ENCODE data around the gene HPDL.

The HPDL gene

DNA sequence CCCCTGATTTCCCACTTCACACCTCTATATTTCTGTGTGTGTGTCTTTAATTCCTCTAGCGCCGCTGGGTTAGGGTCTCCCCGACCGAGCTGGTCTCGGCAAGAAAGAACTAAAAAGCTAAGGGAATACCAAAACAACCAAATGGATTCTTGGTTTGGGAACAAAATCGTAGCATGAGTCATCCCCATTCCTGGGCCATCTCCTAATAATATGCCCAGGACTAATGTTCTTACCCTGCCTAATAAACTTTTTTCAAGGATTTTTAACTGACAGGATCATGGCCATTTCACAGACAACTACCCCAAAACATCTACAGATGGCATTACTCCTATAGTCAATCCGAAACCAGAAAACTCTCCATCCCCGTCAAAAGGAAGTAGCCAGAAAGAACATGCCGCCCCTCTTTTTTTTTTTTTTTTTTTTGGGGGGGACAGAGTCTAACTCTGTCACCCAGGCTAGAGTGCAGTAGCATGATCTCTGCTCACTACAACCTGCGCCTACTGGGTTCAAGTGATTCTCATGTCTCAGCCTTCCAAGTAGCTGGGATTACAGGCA lies 4.1 kb upstream of the HPDL start:
- DNase-seq (ENCODE audit: low read depth in 2 of 2) = no peak

DNA sequence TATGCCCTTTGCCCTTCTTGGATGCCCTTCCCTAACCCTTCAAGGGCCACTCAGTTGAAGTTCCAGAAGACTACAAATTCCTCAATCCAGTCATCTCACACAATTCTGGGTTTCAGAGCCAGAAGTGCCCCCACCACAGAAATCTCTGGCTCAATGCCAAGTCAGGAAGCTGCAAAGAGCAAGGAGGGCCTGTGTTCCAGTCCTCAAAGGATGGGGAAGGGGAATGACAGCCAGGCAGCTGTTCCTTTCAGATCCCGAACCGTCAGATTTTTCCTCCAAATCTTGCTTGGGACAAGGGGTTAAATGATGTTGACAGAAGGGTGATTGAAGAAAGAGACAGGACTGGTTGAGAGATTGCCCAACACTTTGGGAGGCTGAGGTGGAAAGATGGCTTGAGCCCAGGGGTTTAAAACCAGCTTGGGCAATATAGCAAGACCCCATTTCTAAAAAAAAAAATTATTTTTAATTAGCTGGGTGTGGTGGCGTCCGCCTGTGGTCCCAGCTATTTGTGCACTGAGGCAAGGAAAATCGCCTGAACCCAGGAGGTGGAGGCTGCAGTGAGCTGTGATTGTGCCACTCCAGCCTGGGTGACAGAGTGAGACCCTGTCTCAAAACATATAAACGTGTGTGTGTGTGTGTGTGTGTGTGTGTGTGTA lies 716 bp upstream of the HPDL start:
- no peak for DNase-seq (ENCODE audit: low read depth in 2 of 2)

DNA sequence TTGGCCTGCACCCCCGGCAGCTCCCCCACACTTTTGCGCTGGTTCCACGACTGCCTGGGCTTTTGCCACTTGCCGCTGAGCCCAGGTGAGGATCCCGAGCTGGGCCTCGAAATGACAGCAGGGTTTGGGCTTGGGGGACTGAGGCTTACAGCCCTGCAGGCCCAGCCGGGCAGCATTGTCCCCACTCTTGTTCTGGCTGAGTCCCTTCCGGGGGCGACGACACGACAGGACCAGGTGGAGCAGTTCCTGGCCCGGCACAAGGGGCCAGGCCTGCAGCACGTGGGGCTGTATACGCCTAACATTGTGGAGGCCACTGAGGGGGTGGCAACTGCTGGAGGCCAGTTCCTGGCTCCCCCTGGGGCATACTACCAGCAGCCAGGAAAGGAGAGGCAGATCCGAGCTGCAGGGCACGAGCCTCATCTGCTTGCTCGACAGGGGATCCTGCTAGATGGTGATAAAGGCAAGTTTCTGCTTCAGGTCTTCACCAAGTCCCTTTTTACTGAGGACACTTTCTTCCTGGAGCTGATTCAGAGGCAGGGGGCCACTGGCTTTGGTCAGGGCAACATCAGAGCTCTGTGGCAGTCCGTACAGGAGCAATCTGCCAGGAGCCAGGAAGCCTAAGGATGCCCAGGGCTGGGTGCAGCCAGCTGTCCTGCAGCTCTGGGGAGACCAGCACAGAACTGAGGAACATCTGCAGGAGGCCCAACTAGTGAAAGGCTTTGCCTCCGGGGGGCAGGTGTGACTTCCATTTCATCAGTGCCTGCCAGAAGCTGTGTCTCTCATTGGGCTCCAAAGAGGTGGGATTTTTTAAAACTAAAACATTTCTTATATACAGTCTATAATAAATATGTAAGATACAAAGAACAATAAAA lies 1.2 kb downstream of the HPDL start:
- DNase-seq (ENCODE audit: low read depth in 2 of 2) = no peak

DNA sequence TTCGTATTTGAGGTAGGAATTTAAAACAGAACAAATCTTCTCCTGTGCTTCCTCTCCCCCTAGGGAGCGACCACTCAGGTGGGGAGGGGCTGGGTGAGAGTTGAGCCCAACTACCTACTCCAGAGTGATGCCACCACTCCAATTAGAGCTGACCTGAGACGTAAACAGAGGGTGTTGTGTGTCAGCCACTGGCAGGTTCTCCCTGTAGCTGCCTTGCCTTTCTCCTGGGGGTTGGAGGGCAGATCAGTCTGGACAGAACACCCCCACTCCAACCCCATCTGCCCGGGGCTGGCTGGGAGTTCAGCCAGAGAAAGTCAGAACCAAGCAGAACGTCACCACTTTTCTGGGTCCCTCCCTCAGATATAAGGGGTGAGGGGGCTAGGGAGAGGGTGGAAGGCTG lies 2.0 kb downstream of the HPDL start:
- no peak for DNase-seq (ENCODE audit: low read depth in 2 of 2)

DNA sequence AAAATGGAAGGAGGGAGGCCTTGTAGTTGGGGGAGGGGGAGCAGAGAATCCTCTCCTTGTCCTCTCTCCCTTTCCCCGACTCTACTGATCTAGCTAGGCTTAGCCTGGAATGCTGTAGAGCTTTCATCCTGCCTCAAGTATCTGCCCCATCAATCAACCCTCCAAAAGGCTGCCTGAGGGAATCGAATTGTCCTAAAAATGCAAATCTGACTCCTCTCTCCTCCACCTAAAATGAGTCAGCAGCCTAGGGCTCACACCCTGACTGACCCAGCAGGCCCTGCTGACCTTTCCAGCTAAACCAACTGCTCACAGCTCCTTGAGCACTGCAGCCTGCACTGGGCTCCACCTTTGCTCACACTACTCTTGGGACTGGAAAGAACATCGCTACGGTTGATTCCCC lies 2.8 kb downstream of the HPDL start:
- DNase-seq (ENCODE audit: low read depth in 2 of 2) = no peak

DNA sequence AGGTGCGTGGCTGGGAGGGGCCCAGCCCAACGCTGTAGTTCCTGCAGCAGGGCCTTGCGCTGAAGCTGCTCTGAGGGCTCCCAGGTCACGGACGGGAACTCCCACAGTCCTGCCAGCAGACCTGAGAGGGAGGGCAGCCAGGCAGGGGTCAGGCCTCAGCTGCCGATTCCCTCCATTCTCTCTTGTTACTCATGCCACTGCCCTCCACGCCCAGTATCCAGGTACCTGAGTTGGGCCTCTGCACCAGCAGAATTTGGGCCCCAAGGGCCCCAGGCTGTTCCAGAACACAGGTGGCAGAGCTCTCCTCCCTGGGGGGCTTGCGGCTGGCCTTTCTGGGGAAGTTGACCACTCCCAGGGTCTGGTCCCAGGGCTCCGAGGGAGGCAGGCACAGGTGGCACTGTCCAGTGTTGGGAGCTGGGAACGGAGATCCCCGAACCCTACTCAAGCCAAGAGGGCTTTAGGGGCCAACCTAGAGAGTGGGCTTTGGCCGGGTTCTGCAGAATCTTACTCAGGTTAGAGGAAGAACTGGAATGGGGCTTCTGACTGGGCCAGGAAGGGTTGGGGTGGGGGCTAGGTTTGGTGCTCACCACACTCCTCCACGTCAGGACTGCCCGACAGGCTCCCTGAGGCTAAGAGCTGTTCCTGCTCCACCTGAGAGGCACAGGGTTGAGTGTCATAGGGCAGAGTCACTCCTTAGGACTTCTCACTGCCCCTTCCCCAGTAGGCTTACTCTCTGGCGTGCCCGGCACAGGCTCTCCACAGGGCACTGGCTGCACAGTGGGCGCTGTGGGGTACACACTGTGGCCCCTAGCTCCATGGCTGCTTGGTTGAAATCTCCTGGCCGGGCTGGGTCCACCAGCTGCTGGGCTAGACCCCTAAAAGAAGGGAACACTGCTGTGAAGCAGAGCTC lies 5.0 kb downstream of the HPDL start:
- no peak for DNase-seq (ENCODE audit: low read depth in 2 of 2)

DNA sequence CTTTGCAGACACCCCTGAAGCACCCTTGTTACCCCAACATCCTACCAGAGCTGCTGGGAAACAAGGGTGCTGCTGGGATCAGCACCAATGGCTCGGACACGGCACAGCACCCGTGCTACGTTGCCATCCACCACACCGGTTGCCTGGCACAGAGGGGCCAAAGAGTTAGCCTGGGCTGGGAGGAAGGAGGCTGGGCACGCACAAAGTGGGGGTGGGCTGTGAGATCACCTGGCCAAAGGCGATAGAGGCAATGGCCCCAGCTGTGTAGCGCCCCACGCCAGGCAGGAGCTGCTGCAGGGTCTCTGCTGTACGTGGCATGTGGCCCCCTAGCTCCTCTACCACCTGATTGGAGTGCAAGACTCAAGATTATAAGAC lies 5.6 kb downstream of the HPDL start:
- DNase-seq (ENCODE audit: low read depth in 2 of 2) = no peak

DNA sequence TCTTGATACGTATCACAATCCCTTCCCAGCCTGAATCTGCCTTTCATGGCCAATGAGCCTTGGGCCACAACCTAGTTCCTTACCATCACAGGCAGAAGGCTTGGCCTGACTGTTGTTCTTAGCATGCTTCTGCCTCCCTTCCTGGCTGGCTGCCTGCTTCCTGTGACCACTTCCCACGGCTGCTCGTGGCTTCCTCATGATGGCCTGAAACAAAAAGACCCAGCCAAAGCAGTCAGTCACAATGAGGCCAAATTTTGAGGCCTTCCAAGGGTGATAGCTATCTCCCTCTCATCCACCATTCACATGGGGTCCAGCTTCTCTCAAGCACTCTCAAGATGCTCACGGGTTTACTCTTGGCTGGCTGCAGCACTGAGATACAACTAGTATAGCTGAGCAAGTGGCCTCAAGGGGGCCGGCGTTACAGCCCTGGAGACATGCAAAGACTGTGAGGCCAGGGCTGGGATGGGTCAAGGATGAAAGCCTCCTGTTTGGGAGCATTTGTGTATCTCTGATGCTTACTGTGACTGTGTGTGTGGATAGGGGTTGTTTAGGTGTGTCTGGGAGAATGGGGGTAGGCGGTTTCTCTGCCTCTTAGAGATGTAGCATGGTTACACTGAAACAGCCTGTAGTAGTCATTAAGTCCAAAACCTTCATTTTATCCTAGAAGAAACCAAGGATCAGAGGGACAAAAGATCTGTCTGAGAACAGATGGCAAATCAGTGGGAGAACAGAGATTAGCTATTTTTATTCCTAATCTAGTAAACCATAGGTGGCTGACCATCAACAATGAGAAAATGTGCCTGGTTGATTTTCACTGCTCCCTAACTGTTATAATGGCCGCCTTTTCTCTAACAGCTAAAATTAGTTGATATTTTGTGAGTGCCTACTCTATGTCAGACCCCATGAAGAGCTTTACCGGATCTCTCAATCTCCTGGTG lies 7.9 kb downstream of the HPDL start:
- DNase-seq (ENCODE audit: low read depth in 2 of 2) = no peak

DNA sequence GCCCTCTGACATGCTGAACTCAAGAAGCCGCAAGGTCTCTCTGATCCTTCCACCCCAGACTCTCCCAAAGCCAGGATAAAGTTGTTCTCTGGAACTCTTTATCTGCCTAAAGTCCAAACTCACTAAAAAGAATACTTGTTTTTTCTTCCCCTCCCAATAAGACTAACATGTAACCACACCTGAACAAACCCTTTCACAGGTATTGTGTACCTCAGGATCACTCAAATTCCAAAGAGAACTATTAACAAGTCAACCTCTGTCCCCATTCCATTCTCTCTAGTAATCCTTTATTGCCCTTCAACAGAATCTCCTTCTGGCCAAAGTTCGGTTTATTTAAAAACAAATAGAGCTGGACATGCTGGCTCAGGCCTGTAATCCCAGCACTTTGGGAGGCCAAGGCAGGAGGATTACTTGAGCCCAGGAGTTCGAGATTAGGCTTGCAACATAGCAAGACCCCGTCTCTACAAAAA lies 9.2 kb downstream of the HPDL start:
- no peak for DNase-seq (ENCODE audit: low read depth in 2 of 2)

DNA sequence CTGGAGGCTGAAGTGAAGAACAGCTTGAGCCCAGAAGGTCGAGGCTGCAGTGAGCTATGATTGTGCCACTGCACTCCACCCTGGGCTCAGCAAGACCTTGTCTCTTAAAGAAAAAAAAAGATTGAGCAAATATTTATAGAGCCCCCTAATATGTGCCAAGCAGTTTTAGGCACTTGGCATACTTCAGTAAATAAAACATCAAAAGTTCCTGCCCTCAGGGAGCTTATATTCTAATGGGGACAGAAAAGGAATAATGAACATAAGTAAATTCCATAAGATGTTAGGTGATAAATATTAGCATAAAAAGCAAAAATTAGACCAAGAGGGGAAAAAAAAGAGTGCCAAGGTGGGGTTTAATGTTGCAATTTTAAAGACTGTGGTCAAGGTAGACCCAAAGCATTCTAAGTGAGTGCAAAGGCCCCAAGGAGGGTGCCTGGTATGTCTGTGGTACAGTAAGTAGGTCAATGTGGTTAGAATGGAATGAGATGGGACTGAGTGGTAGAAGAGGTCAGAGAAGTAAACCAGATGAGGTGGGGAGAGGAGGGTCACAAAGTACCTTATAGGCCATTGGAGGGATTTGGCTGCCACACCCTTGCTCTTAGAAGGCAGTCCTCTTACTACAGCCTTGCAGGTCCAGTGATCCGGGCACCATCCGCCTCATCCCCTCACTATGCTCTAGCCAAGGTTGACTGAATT lies 11.1 kb downstream of the HPDL start:
- DNase-seq (ENCODE audit: low read depth in 2 of 2) = no peak

DNA sequence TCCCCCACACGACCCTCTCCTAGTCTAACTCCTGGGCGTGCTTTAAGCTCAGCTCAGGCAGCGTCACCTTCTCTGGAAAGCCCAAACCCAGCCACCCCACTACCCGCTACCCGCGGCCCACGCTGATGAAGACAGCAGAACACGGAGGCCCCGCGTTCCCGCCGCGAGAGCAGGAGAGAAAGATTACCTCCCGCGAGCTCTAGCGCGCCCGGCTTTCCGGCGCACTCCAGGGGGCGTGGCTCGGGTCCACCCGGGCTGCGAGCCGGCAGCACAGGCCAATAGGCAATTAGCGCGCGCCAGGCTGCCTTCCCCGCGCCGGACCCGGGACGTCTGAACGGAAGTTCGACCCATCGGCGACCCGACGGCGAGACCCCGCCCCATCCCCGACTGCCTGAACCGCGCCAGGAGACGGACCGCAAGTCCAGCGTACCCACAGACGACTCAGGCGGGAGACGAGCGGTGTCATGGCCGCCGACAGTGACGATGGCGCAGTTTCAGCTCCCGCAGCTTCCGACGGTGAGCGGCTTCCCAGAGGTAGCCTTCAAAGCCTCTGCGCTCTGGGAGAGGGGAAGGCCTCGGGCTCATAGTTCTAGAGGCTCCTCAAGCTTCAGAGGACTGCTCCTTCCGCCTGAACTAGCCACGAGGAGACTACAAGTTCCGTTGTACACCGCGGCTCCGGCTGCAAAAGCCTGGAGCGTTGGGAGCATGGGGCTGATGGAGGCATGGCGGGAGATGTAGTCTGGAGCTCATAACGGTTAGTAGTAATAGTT lies 13.3 kb downstream of the HPDL start, which contains the start of the genes MUTYH and TOE1:
Gene MUTYH (minus strand): TSS at position 652 of the 770 bp plus-strand sequence. CDS start 5,935 bp downstream, outside the sequence.
Gene TOE1 (plus strand): TSS at position 382 of the 770 bp plus-strand sequence. CDS start 83 bp downstream, at position 465.
- DNase-seq (ENCODE audit: low read depth in 2 of 2) = peak; percentile 85 to 91

DNA sequence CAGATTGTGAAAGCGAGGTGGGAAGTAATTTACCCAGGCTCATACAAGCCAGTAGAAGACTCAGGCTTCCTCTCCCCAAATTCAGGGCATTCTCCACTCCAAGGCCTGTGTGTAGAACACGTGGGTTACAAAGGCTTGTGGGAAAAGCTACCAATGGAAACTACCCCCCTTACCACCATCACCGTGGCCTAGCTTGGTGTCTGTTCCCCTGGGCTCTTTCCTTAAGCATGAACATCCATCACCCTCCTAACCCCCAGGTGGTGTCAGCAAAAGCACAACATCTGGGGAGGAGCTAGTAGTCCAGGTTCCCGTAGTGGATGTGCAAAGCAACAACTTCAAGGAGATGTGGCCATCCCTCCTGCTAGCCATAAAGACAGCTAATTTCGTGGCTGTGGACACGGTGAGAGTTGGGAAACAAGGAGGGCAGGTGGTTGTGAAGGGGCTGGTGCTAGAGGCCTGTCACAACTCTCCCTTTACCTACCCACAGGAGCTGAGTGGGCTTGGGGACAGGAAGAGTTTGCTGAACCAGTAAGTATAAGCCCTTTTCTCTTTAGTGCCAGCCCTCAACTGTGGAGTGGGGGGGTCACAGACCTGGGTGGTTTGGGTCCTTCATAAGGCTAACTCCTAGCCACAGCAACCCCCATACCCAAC lies 14.2 kb downstream of the HPDL start:
- DNase-seq (ENCODE audit: low read depth in 2 of 2) = no peak

DNA sequence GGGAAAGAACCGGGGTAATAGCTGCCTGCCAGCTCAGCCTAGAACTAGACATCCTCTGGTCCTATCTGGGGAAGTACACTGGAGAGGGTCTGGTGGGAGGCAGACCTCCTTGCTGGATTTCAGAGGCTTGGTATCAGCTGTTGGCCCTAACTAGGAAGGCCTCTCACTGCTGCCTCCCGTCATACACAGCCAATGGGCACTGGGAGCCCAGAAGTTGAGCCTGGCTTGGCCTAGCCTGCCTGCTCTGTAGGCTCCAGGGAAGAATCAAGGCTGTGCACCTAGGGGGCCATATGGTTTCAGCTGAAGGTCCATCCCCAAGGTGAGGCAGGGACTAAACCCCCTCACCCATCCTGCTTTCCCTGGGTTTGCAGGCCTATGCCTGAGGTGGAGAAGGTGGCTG lies 17.8 kb downstream of the HPDL start:
- DNase-seq (ENCODE audit: low read depth in 2 of 2) = no peak

DNA sequence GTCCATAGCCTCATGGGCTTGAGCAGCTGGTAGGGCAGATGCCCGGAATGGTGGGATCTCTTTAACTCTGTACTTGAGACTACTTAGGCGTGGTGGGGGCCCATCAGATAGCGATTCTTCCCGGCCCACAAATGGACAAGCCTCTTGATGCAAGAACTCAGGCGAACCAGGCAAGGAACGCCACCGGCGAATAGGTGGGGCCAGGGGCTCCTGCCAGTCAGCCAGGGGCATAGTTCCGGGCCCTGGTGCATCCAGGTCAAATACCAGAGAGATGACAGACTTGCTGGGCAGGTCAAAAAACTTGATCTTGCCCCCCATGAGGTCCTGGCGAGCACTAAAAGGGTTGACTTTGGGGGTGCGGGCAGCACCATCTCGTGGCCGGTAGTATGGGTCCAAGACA lies 18.3 kb downstream of the HPDL start:
- no peak for DNase-seq (ENCODE audit: low read depth in 2 of 2)

DNA sequence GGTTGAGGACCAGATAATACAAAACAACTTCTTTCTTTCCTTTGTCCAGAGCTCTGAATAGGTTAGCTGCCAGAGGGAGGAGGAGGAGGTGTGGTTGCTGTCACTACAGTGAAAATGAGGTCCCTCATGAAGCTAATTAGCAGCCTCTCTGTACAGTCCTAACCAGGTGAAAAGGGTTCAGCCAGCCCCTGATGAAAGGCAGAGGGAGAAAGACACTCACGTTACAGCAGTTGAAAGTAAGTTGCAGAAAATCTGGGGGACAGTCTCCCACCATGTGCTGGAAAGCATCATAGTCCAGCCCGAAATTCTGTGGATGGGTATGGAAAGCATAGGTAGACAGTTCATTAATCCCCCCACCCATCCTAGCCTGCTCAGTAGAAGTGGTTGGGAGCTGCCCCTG lies 19.8 kb downstream of the HPDL start:
- DNase-seq (ENCODE audit: low read depth in 2 of 2) = no peak

DNA sequence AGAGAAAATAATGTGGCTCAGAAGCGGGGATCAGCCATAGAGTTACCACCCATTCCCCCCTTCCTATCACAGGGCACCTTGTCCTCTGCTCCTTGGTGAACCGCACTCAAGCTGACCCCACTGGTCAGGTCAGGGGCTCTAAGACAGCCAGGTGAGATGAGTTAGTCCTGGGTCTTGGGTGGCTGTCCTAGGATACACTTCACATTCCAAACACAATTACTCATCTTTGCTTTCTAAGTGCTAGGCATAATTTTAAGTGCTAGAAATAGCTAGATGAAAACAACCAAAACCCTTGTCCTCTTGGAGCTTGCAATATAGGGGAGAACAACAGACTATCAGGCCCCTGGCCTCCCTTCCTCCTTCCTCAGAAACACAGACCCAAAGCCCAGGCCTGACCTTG lies 21.3 kb downstream of the HPDL start:
- no peak for DNase-seq (ENCODE audit: low read depth in 2 of 2)

DNA sequence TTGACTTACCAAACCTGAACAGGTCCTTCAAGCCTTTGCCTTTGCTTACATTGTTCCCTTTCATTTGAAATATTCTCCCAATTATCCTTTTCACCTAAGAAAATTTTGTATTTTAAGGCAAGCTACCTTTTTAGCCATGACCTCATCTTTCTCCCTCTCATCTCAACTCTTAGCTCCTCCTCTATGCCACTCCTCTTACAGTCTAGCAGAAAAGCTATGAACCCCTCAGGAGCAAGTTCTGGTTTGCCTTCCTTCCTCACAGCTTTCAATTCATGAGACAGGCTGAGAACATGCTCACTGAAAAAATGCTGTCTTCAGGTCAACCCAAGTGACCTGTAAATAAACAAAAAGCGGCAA lies 21.9 kb downstream of the HPDL start:
- no peak for DNase-seq (ENCODE audit: low read depth in 2 of 2)

DNA sequence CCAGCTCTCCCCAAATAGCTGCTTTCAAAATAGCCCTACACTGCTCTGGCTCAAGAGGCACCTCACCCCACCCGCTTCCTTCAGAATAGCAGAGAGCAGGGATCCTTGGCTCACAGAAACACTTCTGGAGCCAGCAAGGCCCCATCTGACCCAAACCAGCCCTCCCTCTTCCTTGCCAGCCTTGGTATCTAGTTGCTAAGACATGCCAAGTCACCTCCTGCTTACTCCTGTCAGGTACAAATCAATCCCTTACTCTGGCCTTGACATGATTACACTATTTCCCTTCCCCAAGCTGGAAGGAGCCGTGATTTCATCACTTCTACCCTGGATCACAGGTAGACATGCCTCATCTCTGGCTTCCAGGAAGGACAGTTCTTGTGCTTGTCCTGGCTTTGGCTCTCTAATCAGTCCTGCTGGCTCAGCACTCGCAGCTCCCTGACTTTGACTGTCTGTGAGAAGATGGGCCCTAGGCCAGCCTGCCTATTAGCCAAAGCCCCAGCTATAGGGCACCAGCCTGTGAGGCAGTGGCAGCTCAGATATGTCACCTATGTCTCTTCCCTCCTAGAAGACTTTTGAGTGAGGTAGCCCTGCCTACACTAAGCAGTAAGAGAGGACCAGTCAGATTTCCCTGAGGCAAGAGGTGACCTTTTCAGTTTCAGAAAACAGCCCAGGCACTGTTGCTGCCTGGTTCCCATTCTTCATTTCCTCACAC lies 22.4 kb downstream of the HPDL start:
- no peak for DNase-seq (ENCODE audit: low read depth in 2 of 2)

All from stimulated activated CD8-positive, alpha-beta memory T cell treated with anti-CD3 and anti-CD28 coated beads, Interleukin-7, amount 100 ng/mL, for 4 hours (primary cell).